Measurements from ENCODE around the gene DYTN. TPM values are rescaled to one million over a fixed set of nuclear protein-coding genes. Genes with fewer than 3 reads are reported as not detected.

Gene DYTN
- total and polyA plus RNA-seq, 4 donors = not detected

DNA sequence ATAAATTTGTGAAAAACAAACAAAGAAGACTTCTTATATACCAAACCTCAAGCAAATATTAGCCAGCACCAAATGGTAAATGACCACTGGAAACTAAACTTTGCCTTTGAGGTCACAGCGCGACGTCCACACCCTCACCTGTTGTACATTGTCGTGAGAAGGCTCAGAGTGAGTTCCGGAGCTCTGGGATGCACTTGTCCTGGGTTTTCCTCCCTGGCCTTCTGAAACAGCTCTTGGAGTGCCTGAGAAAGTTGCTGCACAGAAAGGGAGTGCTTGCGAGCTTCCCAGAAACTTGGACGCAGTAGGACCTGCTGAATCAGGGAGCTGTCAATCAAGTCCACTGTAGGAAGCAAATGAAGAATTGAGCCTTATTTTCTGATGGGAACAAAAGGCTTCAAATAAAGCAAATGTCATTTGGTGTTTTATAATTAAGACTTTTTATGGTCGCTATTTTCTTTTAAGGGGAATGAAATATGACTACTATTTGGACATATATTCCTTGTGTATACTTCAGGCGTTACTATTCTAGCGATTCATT, 11.0 kb downstream of the DYTN start:
- Histone ChIP-seq H3K27me3 (ENCODE audit: control insufficient read depth, insufficient read depth, low read length) (no peaks in the 10 kb centered on the region), H3K9me3 (ENCODE audit: control insufficient read depth, insufficient read depth, low read length) (no peaks in the 10 kb centered on the region), H3K36me3 (ENCODE audit: control insufficient read depth, insufficient read depth, low read length) (no peaks in the 10 kb centered on the region), H3K4me1 (ENCODE audit: control insufficient read depth, insufficient read depth, low read length) (no peaks in the 10 kb centered on the region), H3K4me3 (ENCODE audit: low read depth, low read length) (no peak overlapping the region), H3K27ac (ENCODE audit: low read depth, low read length) (no peak overlapping the region)
- 80% methylated on average over 7 of the region's 10 CpGs for WGBS (ENCODE audit: insufficient coverage)
- no peak for DNase-seq (ENCODE audit: low read depth in 4 of 6, low spot score in 6 of 6)

DNA sequence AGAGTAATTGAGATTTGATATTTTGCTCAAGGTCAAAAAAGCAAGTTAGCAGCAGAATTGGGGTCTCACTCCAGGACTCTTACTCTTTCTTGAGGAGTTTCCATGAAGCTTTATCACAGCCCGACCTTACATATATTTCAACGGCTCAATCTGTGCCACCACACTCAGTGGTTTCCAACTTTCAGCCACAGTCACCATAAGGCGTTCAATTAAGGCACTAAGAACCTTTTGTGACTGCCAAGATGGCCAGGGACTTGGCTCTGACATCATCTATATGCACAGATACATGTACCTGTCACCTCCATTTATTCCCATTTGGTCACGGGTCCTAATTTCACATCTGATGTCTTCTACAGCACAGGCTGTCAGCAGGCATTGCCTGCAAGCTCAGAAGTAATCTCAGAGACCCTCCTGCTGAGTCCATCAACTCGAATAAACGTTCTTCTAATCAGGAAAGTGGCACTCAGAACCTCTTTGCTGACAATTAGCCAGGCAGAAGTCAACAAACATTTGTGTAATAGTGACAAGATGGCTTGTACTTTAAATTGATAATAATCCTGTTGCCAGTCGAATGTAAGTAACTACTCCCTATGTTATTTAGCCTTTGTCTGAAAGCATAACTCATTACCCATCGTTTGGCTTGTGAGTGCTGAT, 16.1 kb downstream of the DYTN start:
- WGBS (ENCODE audit: insufficient coverage) = 86% methylated on average over 4 of the region's 8 CpGs
- peak in 1 of 6 donors; percentile 19 for DNase-seq (ENCODE audit: low read depth in 4 of 6, low spot score in 6 of 6)
- H3K27me3 ChIP-seq (ENCODE audit: control insufficient read depth, insufficient read depth, low read length) = no peaks in the 10 kb centered on the region
- H3K36me3 ChIP-seq (ENCODE audit: control insufficient read depth, insufficient read depth, low read length) = no peaks in the 10 kb centered on the region
- H3K9me3 ChIP-seq (ENCODE audit: control insufficient read depth, insufficient read depth, low read length) = no peaks in the 10 kb centered on the region
- no peak overlapping the region for H3K27ac ChIP-seq (ENCODE audit: low read depth, low read length)
- H3K4me1 ChIP-seq (ENCODE audit: control insufficient read depth, insufficient read depth, low read length) = no peaks in the 10 kb centered on the region
- no peak overlapping the region for H3K4me3 ChIP-seq (ENCODE audit: low read depth, low read length)

GRCh38 chr2:206700156-206700555, 18.0 kb downstream of the DYTN start:
- H3K9me3 ChIP-seq (ENCODE audit: control insufficient read depth, insufficient read depth, low read length) = no peaks in the 10 kb centered on the region
- H3K27ac ChIP-seq (ENCODE audit: low read depth, low read length) = no peak overlapping the region
- H3K4me1 ChIP-seq (ENCODE audit: control insufficient read depth, insufficient read depth, low read length) = no peaks in the 10 kb centered on the region
- H3K36me3 ChIP-seq (ENCODE audit: control insufficient read depth, insufficient read depth, low read length) = no peaks in the 10 kb centered on the region
- no peaks in the 10 kb centered on the region for H3K27me3 ChIP-seq (ENCODE audit: control insufficient read depth, insufficient read depth, low read length)
- WGBS (ENCODE audit: insufficient coverage) = 67% methylated on average over 8 of the region's 8 CpGs
- DNase-seq (ENCODE audit: low read depth in 4 of 6, low spot score in 6 of 6) = no peak
- H3K4me3 ChIP-seq (ENCODE audit: low read depth, low read length) = no peak overlapping the region

DNA sequence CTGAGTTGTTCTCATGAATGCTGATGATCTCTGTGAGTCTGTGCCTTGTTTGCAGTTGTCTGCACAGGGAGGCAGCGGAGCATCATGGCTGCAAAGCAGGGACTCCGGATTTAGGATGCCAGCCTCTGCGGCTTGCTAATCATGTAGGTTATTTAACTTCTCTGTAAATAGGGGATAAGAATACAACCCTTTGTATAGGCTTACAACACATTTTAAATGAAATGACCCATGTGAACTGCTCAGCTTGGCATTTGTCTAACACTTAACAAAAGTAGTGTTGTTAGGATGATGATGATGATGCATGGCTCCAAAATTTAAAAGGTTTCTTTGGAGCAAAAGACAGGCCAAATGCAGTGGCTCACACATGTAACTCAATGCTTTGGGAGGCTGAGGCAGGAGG, 19.4 kb downstream of the DYTN start:
- H3K9me3 ChIP-seq (ENCODE audit: control insufficient read depth, insufficient read depth, low read length) = no peaks in the 10 kb centered on the region
- no peaks in the 10 kb centered on the region for H3K36me3 ChIP-seq (ENCODE audit: control insufficient read depth, insufficient read depth, low read length)
- no peak for DNase-seq (ENCODE audit: low read depth in 4 of 6, low spot score in 6 of 6)
- no peak overlapping the region for H3K4me3 ChIP-seq (ENCODE audit: low read depth, low read length)
- no peaks in the 10 kb centered on the region for H3K27me3 ChIP-seq (ENCODE audit: control insufficient read depth, insufficient read depth, low read length)
- H3K27ac ChIP-seq (ENCODE audit: low read depth, low read length) = no peak overlapping the region
- H3K4me1 ChIP-seq (ENCODE audit: control insufficient read depth, insufficient read depth, low read length) = no peaks in the 10 kb centered on the region
- 67% methylated on average over 1 of the region's 3 CpGs for WGBS (ENCODE audit: insufficient coverage)

DNA sequence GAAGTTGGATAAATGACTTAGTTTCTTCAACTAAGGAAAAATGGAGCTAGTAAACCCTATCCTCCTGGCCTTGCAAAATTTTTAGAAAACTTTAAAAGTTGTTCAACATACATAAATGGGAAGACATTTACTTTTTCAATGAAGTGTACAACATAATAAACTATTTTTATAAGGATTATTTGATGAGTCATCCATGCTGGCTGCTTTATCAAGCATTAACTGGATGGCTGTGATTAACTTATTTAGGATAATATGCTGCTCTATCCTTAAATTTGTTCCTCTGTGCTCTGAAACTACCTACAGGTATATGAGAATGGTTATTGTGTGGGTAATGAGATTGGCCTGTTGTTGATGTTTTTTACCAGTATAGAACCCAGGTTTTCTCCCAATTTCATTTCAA, 21.3 kb downstream of the DYTN start:
- Histone ChIP-seq H3K9me3 (ENCODE audit: control insufficient read depth, insufficient read depth, low read length) (no peaks in the 10 kb centered on the region), H3K4me3 (ENCODE audit: low read depth, low read length) (no peak overlapping the region), H3K27me3 (ENCODE audit: control insufficient read depth, insufficient read depth, low read length) (no peaks in the 10 kb centered on the region), H3K36me3 (ENCODE audit: control insufficient read depth, insufficient read depth, low read length) (no peaks in the 10 kb centered on the region), H3K4me1 (ENCODE audit: control insufficient read depth, insufficient read depth, low read length) (no peaks in the 10 kb centered on the region), H3K27ac (ENCODE audit: low read depth, low read length) (no peak overlapping the region)
- no peak for DNase-seq (ENCODE audit: low read depth in 4 of 6, low spot score in 6 of 6)

- no CpG with 5 or more reads among the region's 5 CpGs for WGBS (ENCODE audit: insufficient coverage)
- no peaks in the 10 kb centered on the region for H3K4me1 ChIP-seq (ENCODE audit: control insufficient read depth, insufficient read depth, low read length)
- peak; percentile 52 to 93 (median 65) for DNase-seq (ENCODE audit: low read depth in 4 of 6, low spot score in 6 of 6)
- no peak overlapping the region for H3K27ac ChIP-seq (ENCODE audit: low read depth, low read length)
- no peak overlapping the region for H3K4me3 ChIP-seq (ENCODE audit: low read depth, low read length)
- H3K9me3 ChIP-seq (ENCODE audit: control insufficient read depth, insufficient read depth, low read length) = no peaks in the 10 kb centered on the region
- H3K27me3 ChIP-seq (ENCODE audit: control insufficient read depth, insufficient read depth, low read length) = no peaks in the 10 kb centered on the region
- H3K36me3 ChIP-seq (ENCODE audit: control insufficient read depth, insufficient read depth, low read length) = no peaks in the 10 kb centered on the region
Measured at GRCh38 chr2:206693399-206694137, 24.6 kb downstream of the DYTN start.

DNA sequence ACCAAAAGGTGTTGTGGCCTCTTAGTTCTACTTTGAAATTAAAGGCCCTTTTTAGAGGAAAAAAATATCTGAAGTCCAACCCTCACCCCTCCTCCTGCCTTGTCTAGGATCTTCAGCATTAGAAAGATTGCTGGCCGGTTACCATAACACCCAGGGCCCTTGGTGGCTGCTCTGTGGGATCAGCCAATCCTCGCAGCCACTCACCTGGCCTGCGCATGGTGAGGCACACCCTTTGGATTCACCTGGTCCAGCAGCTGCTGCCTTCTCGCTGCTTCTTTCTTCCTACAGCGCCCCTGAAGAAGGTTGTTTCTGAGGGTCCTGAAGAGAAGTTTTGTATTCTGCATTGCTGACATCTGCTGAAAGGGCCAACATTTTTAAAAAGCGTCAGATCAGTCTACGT, 25.2 kb downstream of the DYTN start:
- no peaks in the 10 kb centered on the region for H3K36me3 ChIP-seq (ENCODE audit: control insufficient read depth, insufficient read depth, low read length)
- no peaks in the 10 kb centered on the region for H3K4me1 ChIP-seq (ENCODE audit: control insufficient read depth, insufficient read depth, low read length)
- WGBS (ENCODE audit: insufficient coverage) = 77% methylated on average over 7 of the region's 7 CpGs

GRCh38 chr2:206688990-206689389, 29.2 kb downstream of the DYTN start:
- WGBS (ENCODE audit: insufficient coverage) = no CpG with 5 or more reads among the region's 1 CpG
- no peaks in the 10 kb centered on the region for H3K4me1 ChIP-seq (ENCODE audit: control insufficient read depth, insufficient read depth, low read length)

More for the DNA sequence above, 25.2 kb downstream of the DYTN start:
- Histone ChIP-seq H3K27ac (ENCODE audit: low read depth, low read length) (no peak overlapping the region), H3K4me3 (ENCODE audit: low read depth, low read length) (no peak overlapping the region), H3K9me3 (ENCODE audit: control insufficient read depth, insufficient read depth, low read length) (no peaks in the 10 kb centered on the region), H3K27me3 (ENCODE audit: control insufficient read depth, insufficient read depth, low read length) (no peaks in the 10 kb centered on the region)
- no peak for DNase-seq (ENCODE audit: low read depth in 4 of 6, low spot score in 6 of 6)

GRCh38 chr2:206688453-206688852, 29.7 kb downstream of the DYTN start:
- H3K4me3 ChIP-seq (ENCODE audit: low read depth, low read length) = no peak overlapping the region

More at GRCh38 chr2:206688990-206689389, 29.2 kb downstream of the DYTN start:
- Histone ChIP-seq H3K36me3 (ENCODE audit: control insufficient read depth, insufficient read depth, low read length) (no peaks in the 10 kb centered on the region), H3K9me3 (ENCODE audit: control insufficient read depth, insufficient read depth, low read length) (no peaks in the 10 kb centered on the region), H3K27ac (ENCODE audit: low read depth, low read length) (no peak overlapping the region), H3K27me3 (ENCODE audit: control insufficient read depth, insufficient read depth, low read length) (no peaks in the 10 kb centered on the region), H3K4me3 (ENCODE audit: low read depth, low read length) (no peak overlapping the region)
- no peak for DNase-seq (ENCODE audit: low read depth in 4 of 6, low spot score in 6 of 6)

DNA sequence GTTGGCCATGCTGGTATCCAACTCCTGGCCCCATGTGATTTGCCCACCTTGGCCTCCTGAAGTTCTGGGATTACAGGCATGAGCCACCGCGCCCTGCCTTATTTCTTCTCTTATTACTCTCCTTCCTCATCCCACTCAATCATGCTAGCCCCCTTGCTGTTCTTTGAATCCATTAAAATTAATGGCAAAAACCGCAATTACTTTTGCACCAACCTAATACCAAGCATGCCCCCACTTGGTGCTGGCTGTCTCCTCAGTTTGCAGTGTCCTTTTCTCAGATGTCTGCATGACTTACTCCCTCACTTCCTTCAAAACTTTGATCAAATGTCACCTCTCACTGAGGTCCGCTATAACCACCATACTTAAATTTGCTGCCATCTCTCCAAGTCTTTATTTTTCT, 34.6 kb downstream of the DYTN start:
- no peaks in the 10 kb centered on the region for H3K36me3 ChIP-seq (ENCODE audit: control insufficient read depth, insufficient read depth, low read length)
- H3K9me3 ChIP-seq (ENCODE audit: control insufficient read depth, insufficient read depth, low read length) = no peaks in the 10 kb centered on the region
- no peak overlapping the region for H3K4me3 ChIP-seq (ENCODE audit: low read depth, low read length)
- 84% methylated on average over 3 of the region's 4 CpGs for WGBS (ENCODE audit: insufficient coverage)
- H3K27me3 ChIP-seq (ENCODE audit: control insufficient read depth, insufficient read depth, low read length) = no peaks in the 10 kb centered on the region
- H3K4me1 ChIP-seq (ENCODE audit: control insufficient read depth, insufficient read depth, low read length) = no peaks in the 10 kb centered on the region
- H3K27ac ChIP-seq (ENCODE audit: low read depth, low read length) = no peak overlapping the region
- no peak for DNase-seq (ENCODE audit: low read depth in 4 of 6, low spot score in 6 of 6)

More at GRCh38 chr2:206688453-206688852, 29.7 kb downstream of the DYTN start:
- Histone ChIP-seq H3K9me3 (ENCODE audit: control insufficient read depth, insufficient read depth, low read length) (no peaks in the 10 kb centered on the region), H3K4me1 (ENCODE audit: control insufficient read depth, insufficient read depth, low read length) (no peaks in the 10 kb centered on the region), H3K27ac (ENCODE audit: low read depth, low read length) (no peak overlapping the region), H3K36me3 (ENCODE audit: control insufficient read depth, insufficient read depth, low read length) (no peaks in the 10 kb centered on the region), H3K27me3 (ENCODE audit: control insufficient read depth, insufficient read depth, low read length) (no peaks in the 10 kb centered on the region)
- DNase-seq (ENCODE audit: low read depth in 4 of 6, low spot score in 6 of 6) = no peak
- no CpG with 5 or more reads among the region's 2 CpGs for WGBS (ENCODE audit: insufficient coverage)
